Inflammatory macrophage treated with lipopolysaccharide for 1 hour (primary cell): Measurements from ENCODE around the gene PRDM8.
"Not testable (repeated sequence)": the region's sequence is repeated elsewhere in the genome, so short reads cannot be mapped to it uniquely, and the experiment has no call there.

Experiments used
- DNase-seq, 2 donors: peaks; one replicate each; pipeline ENCODE4 v3.0.0-alpha.2; 2020 to 2022

Gene PRDM8

DNA sequence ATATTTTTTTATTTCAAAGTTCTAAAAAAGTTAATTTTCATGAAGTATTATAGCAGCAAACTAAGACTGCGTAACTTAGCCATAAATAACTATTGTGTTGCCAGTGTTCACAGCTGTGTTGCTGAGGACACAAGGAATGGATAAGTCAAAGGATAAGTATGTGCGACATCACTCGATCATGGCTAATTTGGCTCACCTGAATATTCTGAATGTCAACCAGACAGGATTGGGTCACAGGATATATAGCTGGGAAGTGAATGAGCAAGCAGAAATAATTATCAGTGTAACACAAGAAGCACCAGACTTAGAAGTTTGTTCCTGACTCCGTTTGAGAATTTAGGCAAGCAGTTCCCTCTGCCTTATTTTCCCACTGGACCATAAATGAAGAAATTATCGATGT lies 33.9 kb downstream of the PRDM8 start:
- DNase-seq: no peak

DNA sequence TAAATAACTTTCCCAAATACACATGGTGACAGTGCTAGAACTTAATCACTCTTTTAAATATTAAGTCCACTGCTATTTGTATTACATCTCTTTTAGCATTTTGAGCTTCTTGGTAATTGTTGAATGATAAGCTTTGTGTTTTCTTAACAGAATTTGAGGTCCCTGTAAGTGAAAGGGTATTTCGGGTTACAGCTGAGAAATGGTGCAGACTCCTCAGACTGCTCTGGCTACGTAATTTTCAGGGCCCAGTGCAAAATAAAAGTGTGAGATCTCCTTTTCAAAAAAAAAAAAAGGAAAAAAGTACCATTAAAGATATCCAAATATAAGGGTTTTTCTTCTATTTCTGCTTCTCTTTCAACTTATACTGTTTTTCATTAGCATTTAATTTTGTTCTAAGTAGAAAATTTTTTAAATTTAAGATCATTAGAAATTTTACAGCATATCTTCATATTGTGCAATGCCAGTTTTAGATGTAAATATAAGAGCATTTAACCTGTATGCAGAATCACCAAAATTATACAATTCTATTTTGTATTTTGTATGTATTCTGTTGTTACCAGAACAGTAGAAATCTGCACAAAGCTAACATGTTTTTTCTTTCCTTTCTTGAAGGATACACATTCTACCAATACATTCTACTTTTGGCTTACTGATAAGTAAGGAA lies 35.5 kb downstream of the PRDM8 start:
- no peak for DNase-seq

DNA sequence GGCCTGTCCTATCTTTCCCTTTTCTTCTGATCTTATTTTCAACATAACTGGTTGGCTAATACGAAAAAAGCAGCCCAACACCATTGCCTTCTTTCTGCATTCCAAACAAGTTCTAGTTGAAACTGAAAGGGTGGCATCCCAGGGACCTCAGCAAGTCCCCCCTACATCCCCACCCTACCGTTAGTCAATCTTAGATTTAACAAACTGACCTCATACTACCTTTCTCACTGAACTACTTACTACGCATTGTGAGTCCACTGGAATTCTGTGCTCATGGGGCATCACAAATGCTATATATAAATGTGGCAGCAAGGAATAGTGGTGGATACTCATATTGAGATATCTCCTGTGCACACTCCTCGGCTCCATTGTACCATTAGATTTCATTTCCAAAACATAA lies 36.1 kb downstream of the PRDM8 start:
- no peak for DNase-seq

DNA sequence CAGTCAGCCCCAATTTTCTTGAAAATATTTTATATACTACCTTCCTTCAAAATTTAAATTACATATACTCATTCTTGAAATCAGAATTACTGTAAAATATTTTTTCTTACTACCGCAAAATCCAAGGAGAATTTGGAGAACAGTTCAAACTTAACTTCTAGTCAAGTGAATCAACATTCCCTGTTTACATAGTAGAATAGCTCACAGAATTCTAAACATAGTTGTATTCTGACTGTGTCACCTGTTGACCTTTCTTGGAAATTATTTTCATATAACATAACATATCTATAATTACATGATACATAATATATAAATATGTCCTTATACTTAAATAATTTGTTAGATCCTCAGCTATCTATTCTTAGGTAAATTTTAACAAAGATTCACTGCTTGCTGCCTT lies 38.1 kb downstream of the PRDM8 start:
- no peak for DNase-seq

DNA sequence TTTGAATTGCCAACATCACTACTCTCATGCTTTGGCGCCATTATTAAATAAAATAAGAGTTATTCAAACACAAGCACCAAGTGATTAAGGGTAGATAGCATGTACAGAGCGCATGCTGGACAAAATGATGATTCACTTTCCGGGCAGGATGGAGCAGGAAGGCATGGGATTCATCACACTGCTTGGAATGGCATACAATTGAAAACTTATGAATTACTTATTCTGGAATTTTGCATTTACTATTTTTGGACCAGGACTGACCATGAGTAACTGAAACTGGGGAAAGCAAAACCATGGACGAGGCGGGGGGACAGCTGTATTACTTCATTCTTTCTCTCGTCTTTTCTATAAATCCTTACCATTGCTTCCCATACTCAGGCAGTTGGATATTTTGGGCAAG lies 40.7 kb downstream of the PRDM8 start:
- DNase-seq: no peak

DNA sequence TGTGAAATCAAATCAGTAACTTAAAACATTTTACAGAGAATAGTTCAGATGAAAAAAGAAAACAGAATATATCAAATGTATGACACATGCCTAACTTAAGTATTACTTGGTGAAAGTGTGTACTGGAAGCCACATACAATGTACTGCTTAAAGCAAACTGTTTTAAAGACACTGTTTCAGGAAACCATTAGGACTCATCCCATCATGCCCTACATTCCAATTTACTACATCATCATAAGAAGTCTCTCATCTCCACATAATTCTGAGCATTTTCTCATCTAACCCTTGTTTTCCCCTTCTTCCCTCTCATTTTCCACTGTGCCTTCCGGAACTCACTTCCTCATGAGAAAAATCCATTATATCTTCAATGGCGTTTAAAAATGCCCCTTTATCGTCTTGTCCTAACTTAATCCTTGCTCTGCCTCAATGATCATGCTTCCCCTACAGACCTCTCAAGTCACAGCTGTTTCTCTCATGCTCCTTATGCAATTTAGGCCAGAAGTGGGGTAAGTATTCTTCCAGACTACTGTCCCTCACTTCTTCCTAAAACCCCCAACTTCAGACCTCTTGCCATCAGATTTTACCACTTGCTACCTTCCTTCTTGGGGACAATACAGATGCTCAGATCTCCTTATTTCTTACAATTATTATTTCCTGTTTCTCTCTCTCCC lies 42.3 kb downstream of the PRDM8 start:
- DNase-seq: no peak

DNA sequence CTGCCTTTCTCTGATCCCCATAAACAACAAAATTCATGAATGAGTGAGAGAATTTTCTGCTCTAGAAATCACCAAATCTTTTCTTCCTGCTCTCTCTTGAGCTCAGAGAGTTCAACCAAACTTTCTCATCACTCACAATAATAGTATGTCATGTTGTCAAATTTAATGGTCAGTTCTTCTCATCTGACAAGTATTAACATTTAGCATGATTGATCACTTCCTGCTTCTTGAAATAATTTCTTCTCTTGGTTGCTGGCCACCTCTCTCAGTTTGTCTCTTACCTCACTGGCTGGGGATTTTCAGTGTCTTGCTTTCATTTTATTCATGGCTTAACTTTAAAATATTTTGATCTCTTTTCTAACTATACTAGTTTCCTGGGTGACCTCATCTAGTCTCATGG lies 43.7 kb downstream of the PRDM8 start:
- no peak for DNase-seq

DNA sequence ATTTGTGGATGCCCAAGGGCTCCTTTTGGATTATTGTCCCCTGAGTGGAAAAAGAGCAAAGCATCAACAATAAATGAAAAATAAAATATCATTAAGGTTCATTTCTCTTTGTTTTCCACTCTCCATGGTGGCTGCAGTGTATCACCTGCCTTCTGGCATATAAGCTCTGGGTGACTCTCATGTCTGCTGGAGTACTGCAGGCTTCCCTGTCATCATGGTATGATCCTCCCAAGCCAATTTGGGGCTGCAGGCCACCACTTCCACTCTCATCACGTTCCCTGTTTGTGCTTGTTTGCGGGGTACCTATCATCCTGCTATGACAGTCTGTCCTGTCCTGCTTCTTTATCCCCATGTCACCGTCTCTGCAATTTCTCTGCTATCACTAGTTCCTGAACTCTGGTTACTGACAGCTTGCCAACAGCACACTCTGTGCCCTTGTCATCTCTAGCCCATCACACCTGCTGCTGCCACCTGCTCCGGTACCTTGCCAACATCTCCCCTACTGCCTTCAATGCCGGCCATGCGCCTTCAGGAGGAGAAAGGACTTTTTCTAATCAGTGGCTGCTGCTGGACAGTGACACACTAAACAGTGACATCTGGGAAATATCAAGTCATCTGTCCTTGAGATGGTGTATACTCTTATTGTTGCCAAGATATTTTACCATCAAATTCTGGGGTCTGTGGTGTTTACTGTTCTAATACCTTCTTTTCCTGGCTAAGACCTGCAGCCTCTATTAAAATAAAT lies 46.1 kb downstream of the PRDM8 start:
- DNase-seq: no peak

DNA sequence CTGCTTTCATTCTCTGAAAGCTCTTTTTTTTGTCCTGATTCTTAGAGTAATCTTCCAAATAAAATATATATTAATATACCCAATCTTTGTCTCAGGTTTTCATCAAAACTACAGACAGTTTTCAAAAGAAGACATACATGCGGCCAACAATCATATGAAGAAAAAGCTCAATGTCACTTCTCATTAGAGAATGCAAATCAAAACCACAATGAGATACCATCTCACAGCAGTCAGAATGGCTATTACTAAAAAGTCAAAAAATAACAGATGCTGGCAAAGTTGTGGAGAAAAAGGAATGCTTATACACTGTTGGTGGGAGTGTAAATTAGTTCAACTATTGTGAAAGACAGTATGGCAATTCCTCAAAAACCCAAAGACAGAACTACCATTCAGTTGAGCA lies 50.2 kb downstream of the PRDM8 start:
- DNase-seq: not testable (repeated sequence)

DNA sequence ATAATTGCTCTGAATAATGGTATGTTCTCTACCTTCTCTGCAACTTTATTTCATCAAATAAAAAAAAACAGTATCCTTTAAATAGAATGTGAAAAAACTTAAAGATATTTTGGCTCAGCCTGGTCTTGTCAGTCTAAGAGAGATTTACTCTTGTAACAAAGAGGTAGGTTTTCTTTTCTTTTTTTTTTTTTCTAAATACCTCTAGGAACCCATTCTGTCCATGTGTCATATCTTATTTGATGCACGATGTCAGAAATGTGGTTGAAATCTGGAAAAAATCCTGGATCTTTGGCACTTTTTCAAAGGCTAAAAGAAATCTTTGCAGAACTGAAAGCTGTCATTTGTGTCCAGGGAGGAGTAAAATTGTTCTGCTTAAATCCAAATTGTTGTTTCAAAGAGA lies 51.8 kb downstream of the PRDM8 start:
- DNase-seq: no peak

DNA sequence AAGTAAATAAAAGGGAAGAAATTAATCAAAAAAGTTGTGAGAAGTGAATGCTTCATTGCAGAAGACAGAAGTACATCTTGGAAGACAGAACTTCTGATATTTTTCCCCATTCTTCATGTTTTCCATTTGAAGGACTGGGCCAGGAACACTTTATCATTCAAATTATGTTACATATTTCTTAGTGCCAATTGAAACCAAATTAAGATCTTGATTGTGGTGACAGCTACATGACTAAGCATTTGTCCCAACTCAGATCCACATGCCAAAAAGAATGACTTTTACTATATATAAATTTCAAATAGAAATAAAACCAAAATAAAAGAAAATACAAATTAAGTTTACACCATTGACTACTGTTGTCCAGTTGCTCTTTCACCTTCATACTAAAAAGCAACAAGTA lies 55.1 kb downstream of the PRDM8 start:
- DNase-seq: no peak

DNA sequence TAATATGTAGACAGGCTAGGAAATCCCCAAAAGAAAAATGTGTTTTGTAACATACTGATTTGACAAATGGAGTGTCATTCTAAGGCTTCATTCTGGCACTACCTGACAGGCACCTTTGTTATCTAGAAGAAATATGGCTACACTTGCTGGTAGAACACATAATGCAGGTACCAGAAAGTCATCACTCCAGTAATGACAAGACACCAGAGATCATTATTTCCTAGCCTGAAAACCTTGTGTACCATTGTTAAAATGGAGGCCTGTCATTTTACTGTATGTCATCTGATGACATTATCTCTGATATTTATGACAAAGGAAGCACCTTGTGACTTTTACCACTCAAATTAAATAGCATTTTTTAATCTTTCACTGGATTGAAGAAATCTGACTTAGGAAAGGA lies 55.6 kb downstream of the PRDM8 start:
- DNase-seq: no peak

DNA sequence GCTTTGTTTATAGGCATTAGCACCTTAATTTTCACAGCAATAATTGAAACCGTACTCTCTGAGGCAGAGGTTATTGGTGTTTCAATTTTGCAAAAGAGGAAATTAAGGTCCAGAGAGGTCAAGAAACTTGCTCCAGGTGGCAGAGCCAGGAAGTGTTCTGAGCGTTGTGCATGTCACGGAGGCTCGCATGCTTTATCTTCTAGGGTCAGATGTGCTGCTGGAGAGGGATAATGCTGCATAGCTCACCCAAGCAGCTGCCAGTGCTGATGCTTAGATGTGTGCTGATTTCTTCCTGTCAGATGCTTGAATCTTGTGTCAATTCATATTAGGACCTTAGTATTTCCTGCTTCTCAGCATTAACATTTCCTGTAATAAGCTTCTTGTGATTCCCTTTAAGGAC lies 56.2 kb downstream of the PRDM8 start:
- DNase-seq: no peak
